ENCODE data around the gene MYO1D.
"Not testable (repeated sequence)": the region's sequence is repeated elsewhere in the genome, so short reads cannot be mapped to it uniquely, and the experiment has no call there.

The MYO1D gene

GRCh38 chr17:32876417-32877163 lies at the start of gene MYO1D:
Gene MYO1D (minus strand): TSS chr17:32877124. CDS start chr17:32876872, 252 bp downstream.
- DNase-seq (ENCODE audit: low read depth): peak; percentile 32

GRCh38 chr17:32926183-32926582 lies 49.3 kb upstream of the MYO1D start:
- no peak for DNase-seq (ENCODE audit: low read depth)

GRCh38 chr17:32923905-32924304 lies 47.0 kb upstream of the MYO1D start:
- DNase-seq (ENCODE audit: low read depth): not testable (repeated sequence)

- no peak for DNase-seq (ENCODE audit: low read depth)
Observed at GRCh38 chr17:32921017-32921416, 44.1 kb upstream of the MYO1D start.

GRCh38 chr17:32920293-32920692 lies 43.4 kb upstream of the MYO1D start:
- DNase-seq (ENCODE audit: low read depth): no peak

- DNase-seq (ENCODE audit: low read depth): not testable (repeated sequence)
Observed at GRCh38 chr17:32919876-32920275, 43.0 kb upstream of the MYO1D start.

- DNase-seq (ENCODE audit: low read depth): no peak
Observed at GRCh38 chr17:32917842-32918241, 40.9 kb upstream of the MYO1D start.

- DNase-seq (ENCODE audit: low read depth): no peak
Observed at GRCh38 chr17:32917081-32917480, 40.2 kb upstream of the MYO1D start.

- no peak for DNase-seq (ENCODE audit: low read depth)
Observed at GRCh38 chr17:32916134-32916533, 39.2 kb upstream of the MYO1D start.

- DNase-seq (ENCODE audit: low read depth): no peak
Observed at GRCh38 chr17:32915245-32915644, 38.3 kb upstream of the MYO1D start.

- DNase-seq (ENCODE audit: low read depth): no peak
Observed at GRCh38 chr17:32914181-32914580, 37.3 kb upstream of the MYO1D start.

GRCh38 chr17:32913593-32913992 lies 36.7 kb upstream of the MYO1D start:
- DNase-seq (ENCODE audit: low read depth): no peak

- no peak for DNase-seq (ENCODE audit: low read depth)
Observed at GRCh38 chr17:32912218-32912897, 35.4 kb upstream of the MYO1D start.

- no peak for DNase-seq (ENCODE audit: low read depth)
Observed at GRCh38 chr17:32910769-32911168, 33.8 kb upstream of the MYO1D start.

- peak; percentile 22 for DNase-seq (ENCODE audit: low read depth)
Observed at GRCh38 chr17:32909787-32910369, 33.0 kb upstream of the MYO1D start.

GRCh38 chr17:32907583-32907982 lies 30.7 kb upstream of the MYO1D start:
- DNase-seq (ENCODE audit: low read depth): no peak

GRCh38 chr17:32904891-32905290 lies 28.0 kb upstream of the MYO1D start:
- no peak for DNase-seq (ENCODE audit: low read depth)

- no peak for DNase-seq (ENCODE audit: low read depth)
Observed at GRCh38 chr17:32903774-32904673, 27.1 kb upstream of the MYO1D start.

GRCh38 chr17:32901743-32902142 lies 24.8 kb upstream of the MYO1D start:
- no peak for DNase-seq (ENCODE audit: low read depth)

- no peak for DNase-seq (ENCODE audit: low read depth)
Observed at GRCh38 chr17:32899236-32900013, 22.5 kb upstream of the MYO1D start.

GRCh38 chr17:32896647-32897258 lies 19.8 kb upstream of the MYO1D start:
- DNase-seq (ENCODE audit: low read depth): no peak

Data from stimulated activated CD8-positive, alpha-beta memory T cell treated with anti-CD3 and anti-CD28 coated beads, Interleukin-15, amount 100 ng/mL, for 1 hour (primary cell).